EL (cell line): ENCODE data around the gene STX18.
"Not testable (repeated sequence)": the region's sequence is repeated elsewhere in the genome, so short reads cannot be mapped to it uniquely, and the experiment has no call there.

Source experiments
- DNase-seq: peaks from one replicate; pipeline ENCODE4 v3.0.0-alpha.2; 2016

STX18 gene

GRCh38 chr4:4554234-4554633, 12.4 kb upstream of the STX18 start:
- no peak for DNase-seq

GRCh38 chr4:4552042-4552441, 10.2 kb upstream of the STX18 start:
- not testable (repeated sequence) for DNase-seq

GRCh38 chr4:4550161-4550560, 8.3 kb upstream of the STX18 start:
- DNase-seq = not testable (repeated sequence)

- DNase-seq = peak; percentile 36
Measured at GRCh38 chr4:4549534-4549933, 7.7 kb upstream of the STX18 start.

GRCh38 chr4:4542774-4543485, 1.1 kb upstream of the STX18 start:
- no peak for DNase-seq

GRCh38 chr4:4541040-4541631, 712 bp downstream of the STX18 start:
- peak; percentile 55 for DNase-seq

- DNase-seq = no peak
Measured at GRCh38 chr4:4539481-4539880, 2.4 kb downstream of the STX18 start.

- DNase-seq = no peak
Measured at GRCh38 chr4:4535590-4535989, 6.3 kb downstream of the STX18 start.

- no peak for DNase-seq
Measured at GRCh38 chr4:4534515-4535145, 7.2 kb downstream of the STX18 start.

GRCh38 chr4:4533461-4534169, 8.2 kb downstream of the STX18 start:
- DNase-seq = no peak

GRCh38 chr4:4532371-4533154, 9.3 kb downstream of the STX18 start:
- DNase-seq = no peak

GRCh38 chr4:4529392-4529791, 12.5 kb downstream of the STX18 start:
- DNase-seq = no peak

GRCh38 chr4:4526401-4526800, 15.4 kb downstream of the STX18 start:
- no peak for DNase-seq

- DNase-seq = peak; percentile 3
Measured at GRCh38 chr4:4524364-4524763, 17.5 kb downstream of the STX18 start.

- DNase-seq = no peak
Measured at GRCh38 chr4:4521731-4522130, 20.1 kb downstream of the STX18 start.

- no peak for DNase-seq
Measured at GRCh38 chr4:4521136-4521535, 20.7 kb downstream of the STX18 start.

- DNase-seq = peak; percentile 18
Measured at GRCh38 chr4:4519297-4519894, 22.5 kb downstream of the STX18 start.

GRCh38 chr4:4518747-4519146, 23.1 kb downstream of the STX18 start:
- no peak for DNase-seq

GRCh38 chr4:4514786-4515185, 27.1 kb downstream of the STX18 start:
- DNase-seq = no peak

- DNase-seq = no peak
Measured at GRCh38 chr4:4512282-4512681, 29.6 kb downstream of the STX18 start.

GRCh38 chr4:4510641-4511040, 31.2 kb downstream of the STX18 start:
- not testable (repeated sequence) for DNase-seq

GRCh38 chr4:4509521-4509920, 32.3 kb downstream of the STX18 start:
- no peak for DNase-seq
